SH-SY5Y (cell line): ENCODE results near the gene GMPR.

ENCODE experiments used
- GATA2 ChIP-seq: IDR thresholded peaks from 2 replicates; pipeline ENCODE4 v1.6.1; 2011; ENCODE audit warnings: mild to moderate bottlenecking, low read depth, low read length
- GATA3 ChIP-seq: IDR thresholded peaks from 2 replicates; pipeline ENCODE4 v1.6.1; 2011; ENCODE audit warnings: low read depth, mild to moderate bottlenecking, low read length, moderate library complexity

Gene GMPR

DNA sequence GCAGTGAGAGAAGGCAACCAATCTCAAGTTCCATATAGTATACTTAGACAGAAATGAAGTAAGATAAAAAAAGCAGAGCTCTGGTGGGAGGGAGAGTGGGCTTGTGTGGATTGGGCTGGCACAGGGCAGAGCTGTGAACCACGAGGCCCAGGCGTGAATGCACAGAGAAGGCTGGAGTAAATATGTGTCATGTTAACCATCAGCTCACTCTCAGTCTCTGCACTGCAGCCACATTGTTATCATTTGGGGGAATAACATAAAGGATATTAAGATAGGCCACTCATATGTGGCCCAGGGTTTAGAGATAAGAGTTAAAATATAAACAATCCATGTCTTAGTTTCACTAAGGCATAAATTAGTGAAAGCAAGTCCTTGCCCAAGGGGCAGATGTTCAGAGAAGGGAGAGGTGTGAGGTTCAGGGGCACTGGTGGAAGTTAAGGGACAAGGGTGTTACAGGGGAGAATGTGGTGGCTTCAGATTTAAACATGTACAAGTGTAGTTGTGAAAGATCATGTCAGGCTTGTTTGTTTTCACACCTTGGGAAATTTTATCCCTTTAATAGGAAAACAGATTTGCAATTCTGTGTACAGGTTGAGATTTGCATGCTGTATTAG, 14.4 kb downstream of the GMPR start:
- TF ChIP-seq GATA3 = no peak
- no peak for TF ChIP-seq GATA2

DNA sequence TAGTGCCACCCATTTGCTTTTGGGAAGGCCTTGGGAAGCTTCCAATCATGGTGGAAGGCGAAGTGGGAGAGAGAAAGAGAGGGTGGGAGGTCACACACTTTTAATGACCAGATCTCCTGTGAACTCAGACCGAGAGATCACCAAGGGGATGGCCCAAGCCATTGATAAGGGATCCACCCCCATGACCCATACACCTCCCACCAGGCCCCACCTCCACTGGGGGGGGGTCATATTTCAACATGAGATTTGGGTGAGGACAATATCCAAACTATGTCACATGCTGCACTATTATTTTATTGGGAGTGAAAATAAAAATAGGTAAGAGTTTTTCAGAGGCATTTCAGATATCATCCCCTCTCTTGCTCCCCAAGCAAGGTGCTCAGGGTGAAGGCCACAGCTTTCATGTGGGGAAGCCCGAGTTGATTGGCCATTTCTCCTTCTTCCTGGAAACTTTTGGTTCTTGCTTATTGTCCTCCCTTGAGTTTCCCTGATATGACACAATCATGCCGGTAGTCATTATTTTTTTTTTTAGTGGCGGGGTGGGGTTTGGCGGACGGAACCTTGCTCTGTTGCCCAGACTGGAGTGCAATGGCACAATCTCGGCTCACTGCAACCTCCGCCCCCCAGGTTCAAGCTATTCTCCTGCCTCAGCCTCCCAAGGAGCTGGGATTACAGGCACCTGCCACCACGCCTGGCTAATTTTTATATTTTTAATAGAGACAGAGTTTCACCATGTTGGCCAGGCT, 15.2 kb downstream of the GMPR start:
- no peak for TF ChIP-seq GATA2
- no peak for TF ChIP-seq GATA3

DNA sequence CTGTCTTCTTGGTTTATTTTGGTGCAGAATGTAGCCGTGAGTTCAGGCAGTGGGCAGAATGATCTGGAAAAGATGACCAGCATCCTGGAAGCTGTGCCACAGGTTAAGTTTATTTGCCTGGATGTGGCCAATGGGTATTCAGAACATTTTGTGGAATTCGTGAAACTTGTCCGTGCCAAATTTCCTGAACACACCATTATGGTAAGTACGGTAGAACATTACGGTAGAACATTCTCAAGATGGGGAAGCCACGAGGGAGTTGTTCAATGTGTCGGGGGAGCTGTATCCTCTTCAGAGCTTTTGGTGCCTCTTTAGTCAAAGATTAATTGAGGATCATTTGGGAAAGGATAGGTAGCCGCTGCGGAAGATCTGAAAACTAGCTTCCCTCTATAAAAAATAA, 16.1 kb downstream of the GMPR start:
- TF ChIP-seq GATA3 = no peak
- TF ChIP-seq GATA2 = no peak

DNA sequence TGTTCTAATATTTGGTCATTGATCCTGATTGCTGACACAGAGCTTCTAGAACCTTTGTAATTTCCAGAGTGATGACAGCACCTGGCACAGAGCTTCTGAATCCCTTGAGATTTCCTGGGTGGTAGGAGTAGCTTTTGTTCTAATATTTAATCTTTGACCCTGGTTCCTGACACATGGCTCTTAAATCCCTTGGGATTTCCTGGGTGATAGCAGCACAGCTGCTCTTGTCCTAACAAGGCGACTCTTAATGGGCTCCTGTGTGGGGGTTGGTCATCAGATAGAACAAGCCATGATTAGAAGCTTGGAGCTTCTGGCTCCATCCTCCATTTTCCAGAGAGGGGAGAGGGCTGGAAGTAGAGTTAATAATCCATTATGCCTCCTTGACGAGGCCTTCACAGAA, 18.4 kb downstream of the GMPR start:
- no peak for TF ChIP-seq GATA2
- no peak for TF ChIP-seq GATA3

DNA sequence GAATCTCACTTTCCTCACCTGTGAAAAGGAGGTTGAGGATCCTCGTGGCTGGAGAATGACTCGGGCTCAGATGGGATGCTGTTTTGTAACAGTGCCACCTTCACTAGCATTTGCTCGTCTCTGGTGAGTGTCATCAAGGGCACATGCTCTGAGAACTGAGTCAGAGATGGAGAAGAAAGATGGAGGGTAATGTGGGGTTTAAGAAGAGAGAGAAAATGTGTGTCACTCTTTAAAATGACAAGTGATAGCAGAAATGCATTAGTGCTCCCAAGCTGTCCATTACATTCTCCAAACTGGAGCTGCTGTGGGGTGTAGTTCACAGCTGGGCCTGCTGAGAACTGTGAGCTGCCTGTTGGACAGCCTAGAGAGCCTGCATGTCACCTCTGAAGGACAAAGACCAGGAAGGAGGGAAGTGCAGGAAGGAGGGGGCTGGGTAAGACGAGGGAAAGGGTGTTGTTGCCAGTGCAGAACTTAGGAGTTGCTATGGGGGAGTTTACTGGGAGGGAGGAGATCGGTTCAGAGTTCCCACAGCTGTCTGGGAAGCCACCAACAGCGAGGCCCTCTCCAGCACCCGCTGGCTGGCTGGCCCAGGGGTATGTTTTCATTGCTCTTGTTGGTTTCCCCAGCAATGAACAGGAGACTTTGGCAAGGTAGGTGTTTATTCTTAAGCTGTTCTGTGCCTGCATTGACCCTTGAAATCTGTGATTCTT, 19.8 kb downstream of the GMPR start:
- no peak for TF ChIP-seq GATA2
- no peak for TF ChIP-seq GATA3

DNA sequence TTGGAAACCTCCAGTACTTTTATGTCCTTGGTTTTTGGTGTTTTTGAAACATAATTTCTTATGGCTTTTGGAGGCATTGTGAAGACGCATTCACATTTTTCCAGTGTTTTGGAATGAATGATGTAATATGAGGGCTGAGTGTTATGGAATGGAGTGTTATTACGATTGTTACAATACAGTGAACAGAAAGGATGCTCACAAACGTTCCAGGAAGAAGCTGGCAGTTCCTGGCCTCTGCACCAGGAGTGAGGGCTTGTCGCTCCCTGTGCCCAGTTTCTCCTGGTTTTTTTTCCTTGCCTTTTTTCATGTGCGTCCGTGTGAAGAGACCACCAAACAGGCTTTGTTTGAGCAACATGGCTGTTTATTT, 20.3 kb downstream of the GMPR start:
- no peak for TF ChIP-seq GATA3
- no peak for TF ChIP-seq GATA2

DNA sequence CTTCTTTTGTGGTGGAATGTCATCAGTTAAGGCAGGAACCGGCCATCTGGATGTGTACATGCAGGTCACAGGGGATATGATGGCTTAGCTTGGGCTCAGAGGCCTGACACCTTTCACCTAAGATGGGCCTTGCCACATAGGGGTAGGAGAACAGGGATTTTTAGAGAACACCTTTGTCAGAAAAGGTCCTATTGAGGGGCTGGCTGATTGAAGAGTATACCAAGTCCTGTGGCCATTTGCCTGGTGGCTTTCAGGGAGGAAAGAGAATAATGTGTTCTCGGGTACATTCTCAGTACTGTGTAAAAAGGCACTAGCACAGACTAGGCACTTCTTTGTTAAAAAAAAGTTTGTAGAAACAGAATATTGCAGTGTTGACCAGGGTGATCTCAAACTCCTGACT, 26.4 kb downstream of the GMPR start:
- TF ChIP-seq GATA2 = no peak
- no peak for TF ChIP-seq GATA3

DNA sequence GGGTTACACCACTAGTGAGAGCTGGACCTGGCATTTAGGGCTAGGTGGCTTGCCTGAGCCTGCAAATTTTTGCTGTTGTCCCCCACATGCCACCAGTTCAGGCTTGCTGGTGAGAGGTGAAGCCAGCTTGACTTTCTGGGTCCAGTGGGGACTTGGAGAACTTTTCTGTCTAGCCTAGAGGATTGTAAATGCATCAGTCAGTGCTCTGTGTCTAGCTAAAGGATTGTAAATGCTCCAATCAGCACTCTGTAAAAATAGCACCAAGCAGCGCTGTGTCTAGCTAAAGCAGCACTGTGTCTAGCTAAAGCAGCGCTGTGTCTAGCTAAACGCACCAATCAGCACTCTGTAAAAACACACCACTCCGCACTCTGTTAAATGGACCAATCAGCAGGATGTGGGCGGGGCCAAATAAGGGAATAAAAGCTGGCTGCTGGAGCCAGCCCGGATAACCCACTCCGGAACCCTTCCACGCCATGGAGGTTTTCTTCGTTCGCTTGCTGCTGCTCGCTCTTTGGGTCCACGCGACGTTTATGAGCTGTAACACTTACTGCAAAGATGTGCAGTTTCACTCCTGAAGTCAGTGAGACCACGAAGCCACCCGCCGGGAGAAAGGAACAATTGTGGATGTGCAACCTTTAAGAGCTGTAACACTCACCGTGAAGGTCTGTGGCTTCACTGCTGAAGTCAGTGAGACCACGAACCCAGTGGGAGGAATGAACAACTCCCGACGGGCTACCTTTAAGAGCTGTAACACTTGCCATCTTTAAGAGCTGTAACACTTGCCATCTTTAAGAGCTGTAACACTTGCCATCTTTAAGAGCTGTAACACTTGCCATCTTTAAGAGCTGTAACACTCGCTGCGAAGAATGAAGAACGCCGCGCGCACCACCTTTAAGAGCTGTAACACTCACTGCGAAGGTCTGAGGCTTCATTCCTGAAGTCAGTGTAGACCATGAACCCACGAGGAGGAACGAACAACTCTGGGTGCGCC, 27.3 kb downstream of the GMPR start:
- TF ChIP-seq GATA2 (no peak), GATA3 (no peak)

DNA sequence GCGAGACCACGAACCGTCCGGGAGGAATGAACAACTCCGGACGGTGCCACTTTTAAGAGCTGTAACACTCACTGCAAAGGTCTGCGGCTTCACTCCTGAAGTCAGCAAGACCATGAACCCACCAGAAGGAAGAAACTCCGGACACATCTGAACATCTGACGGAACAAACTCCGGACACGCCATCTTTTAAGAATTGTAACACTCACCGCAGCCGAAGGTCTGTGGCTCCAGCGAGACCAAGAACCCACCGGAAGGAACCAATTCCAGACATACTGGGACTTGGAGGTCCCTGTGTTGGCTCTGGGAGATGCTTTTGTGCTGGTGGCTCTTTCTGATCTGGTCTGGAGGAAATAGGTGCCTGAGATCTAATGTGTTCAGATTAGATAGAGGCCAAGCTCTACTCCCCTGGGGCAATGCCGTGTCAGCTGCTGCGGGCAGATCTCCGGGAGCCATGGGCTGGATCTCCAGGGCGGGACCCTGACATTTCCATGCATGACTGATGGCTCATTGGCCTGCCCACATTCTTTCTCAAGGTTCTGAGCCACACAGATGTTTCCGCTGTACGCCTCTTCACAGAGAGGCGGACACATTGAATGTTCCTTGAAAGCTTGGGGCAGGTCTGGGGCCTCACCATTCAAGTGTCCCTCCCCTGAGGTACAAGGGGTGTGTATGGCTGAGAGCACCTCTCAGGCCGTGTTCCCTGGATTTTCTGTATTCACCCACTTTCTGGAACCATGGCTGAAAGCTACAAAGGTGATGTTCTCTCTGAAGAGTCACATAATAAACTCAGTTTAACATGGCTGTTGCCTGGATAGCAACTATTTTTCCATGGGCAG, 29.3 kb downstream of the GMPR start:
- TF ChIP-seq GATA3 = no peak
- TF ChIP-seq GATA2 = no peak

DNA sequence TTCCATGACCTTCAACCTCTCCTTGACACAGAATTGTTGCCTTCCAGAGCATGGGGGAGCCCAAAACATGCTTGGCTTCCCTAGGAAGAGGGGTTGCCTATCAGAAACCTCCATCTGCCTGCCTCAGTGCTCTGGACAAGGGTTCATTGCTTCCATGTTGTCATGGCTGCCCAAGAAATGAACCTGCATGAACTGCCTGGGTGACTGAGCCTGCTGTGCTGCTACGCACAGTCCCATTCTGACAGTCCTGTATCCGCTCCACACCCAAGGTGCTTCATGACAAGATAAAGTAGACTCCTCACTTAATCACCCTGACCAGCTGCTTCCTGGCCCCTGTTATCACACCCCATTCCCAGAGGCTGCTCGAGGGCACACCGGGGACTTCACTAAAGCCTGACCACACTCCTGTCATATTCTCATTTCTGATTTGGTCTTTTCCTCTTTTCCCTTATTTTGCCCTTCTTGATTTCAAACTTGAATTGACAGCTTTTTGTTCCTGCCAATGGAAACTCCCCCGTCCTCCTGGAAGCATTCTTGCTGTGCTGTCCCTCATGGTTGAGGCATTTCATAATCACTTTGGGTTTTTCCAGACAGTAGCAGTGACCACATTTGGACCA, 31.9 kb downstream of the GMPR start:
- no peak for TF ChIP-seq GATA3
- TF ChIP-seq GATA2 = no peak

DNA sequence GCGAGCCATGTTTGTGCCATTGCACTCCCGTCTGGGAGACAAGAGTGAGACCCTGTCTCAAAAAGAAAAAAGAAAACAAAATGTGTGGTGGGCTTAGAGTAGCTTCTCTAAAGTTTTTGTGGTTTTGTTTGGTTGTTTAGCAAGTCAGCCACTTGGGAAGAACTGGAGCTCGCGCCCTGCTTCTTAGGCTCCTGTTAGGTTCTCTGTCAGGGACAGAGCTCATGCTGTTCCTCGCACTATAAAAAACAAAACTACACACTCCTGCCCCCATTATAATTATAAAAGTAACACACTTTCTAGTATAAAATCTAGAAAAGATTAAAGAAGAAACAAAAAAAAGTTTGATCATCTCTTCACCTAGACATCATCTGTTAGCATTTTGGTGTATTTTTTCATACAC, 33.0 kb downstream of the GMPR start:
- TF ChIP-seq GATA3 (no peak), GATA2 (no peak)

DNA sequence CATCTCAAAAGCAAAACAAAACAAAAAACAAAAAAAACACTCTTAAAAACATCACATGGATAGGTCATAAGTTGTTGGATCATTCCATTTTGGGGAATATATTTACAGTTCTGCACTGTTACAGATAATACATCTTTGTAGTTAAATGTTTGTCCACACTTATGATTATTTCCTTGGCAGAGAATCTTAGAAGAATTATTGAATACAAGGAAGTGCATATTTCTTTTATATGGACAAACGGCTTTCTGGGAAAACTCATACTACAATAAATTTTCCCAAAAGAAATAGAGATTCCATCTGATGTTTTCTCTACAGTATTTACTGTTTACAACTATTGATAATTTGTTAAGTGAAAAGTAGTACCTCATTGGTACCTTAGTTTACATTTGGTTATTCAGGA, 33.8 kb downstream of the GMPR start:
- TF ChIP-seq GATA2 (no peak), GATA3 (no peak)

DNA sequence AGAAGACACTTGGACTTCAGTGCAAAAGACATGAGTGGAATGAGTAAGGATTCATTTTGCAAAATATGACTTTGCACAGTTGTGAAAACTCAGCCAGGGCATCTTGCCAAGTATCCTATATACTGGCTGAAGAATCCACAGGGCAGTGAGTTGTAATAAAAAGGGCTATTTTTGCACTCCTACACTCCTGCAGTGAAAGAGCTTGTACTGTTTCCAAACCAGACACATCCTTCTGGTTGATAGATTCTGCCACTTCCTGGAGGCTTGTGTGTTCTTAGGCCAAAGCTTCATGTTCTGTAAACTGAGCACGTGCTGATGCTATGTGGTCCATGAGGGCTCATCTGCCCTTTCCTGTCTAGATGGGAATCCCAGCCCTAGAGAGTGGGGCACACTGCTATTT, 34.9 kb downstream of the GMPR start:
- TF ChIP-seq GATA2 (no peak), GATA3 (no peak)
